ENCODE data around the gene SMAD6. TPM values are rescaled to one million over a fixed set of nuclear protein-coding genes. Genes with fewer than 3 reads are reported as not detected.
A peak's percentile ranks its signal among the peaks of the same experiment; 100 is the strongest.

SMAD6 gene
- total RNA-seq, 1 experiment from 2014 or later: 58.6 TPM

DNA sequence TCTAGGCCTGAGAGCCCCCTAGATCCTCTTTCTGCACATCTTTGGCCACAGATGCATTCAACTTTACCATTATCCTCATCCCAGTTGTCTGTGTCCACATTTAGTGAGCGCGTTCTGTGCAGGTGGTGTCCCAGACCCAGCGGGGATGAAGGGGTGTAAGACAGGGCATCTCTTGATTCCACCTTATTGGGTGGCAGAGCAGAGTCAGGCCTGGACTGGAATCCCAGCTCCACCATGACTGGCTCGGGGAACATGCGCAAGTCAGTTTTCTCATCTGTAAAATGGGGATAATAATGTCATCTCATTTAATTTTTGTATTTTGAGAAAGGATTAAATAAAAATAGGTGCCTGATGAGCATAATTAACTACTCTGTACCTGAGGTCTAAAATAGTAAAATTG lies 7.8 kb downstream of the SMAD6 start:
- intact Hi-C loops (cut with micrococcal nuclease; ENCODE audit: unreplicated experiment): loop anchor here (5.0 kb wide), 1 partner anchor 142 kb away; no protein-coding TSS in a partner anchor
- H3K27ac Mint-ChIP-seq (ENCODE audit: unreplicated experiment): peak overlapping the region; percentile 33
- H3K36me3 Mint-ChIP-seq (ENCODE audit: insufficient read depth, unreplicated experiment): peaks cover 73% of the 10 kb centered on the region
- H3K4me1 Mint-ChIP-seq (ENCODE audit: low read depth, unreplicated experiment): peaks cover 25% of the 10 kb centered on the region
- no peaks in the 10 kb centered on the region for H3K27me3 Mint-ChIP-seq (ENCODE audit: unreplicated experiment)
- BruUV-seq (replicated peaks): no TSS peak
- CTCF ChIA-PET: interaction anchor here (0.6 kb wide), 1 partner anchor 135 kb away, joined by 4 read pairs; no protein-coding TSS in a partner anchor
- TF ChIP-seq CTCF (IDR thresholded peaks at IDR 0.05; ENCODE audit: unreplicated experiment): no peak
- H3K9me3 Mint-ChIP-seq (ENCODE audit: low read depth, unreplicated experiment): no peaks in the 10 kb centered on the region
- no peak for DNase-seq
- H3K4me3 Mint-ChIP-seq (ENCODE audit: low read depth, unreplicated experiment): no peak overlapping the region

DNA sequence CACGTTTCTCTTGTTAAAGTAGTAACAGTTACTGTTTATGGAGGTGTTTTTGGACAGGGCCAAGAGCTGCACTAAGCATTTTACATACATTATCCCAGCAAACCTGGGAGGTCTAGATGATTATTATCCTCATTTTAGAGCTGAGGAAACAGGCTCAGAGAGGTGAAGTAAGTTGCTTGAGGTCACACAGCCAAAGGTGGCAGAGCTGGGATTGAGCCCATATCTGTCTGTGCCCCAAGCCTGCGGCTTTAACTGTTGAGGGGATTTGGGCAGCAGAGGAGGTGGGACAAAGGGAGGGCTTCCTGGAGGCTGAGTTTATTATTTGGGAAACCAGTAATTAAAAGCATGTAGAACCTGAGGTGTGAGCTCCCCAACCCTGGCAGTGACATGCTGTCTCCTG lies 9.2 kb downstream of the SMAD6 start:
- BruUV-seq (replicated peaks): no TSS peak
- peaks cover 11% of the 10 kb centered on the region for H3K4me1 Mint-ChIP-seq (ENCODE audit: low read depth, unreplicated experiment)
- H3K9me3 Mint-ChIP-seq (ENCODE audit: low read depth, unreplicated experiment): no peaks in the 10 kb centered on the region
- no peak overlapping the region for H3K27ac Mint-ChIP-seq (ENCODE audit: unreplicated experiment)
- no peak for TF ChIP-seq CTCF (IDR thresholded peaks at IDR 0.05; ENCODE audit: unreplicated experiment)
- no peak for DNase-seq
- no peaks in the 10 kb centered on the region for H3K27me3 Mint-ChIP-seq (ENCODE audit: unreplicated experiment)
- H3K4me3 Mint-ChIP-seq (ENCODE audit: low read depth, unreplicated experiment): no peak overlapping the region
- intact Hi-C loops (cut with micrococcal nuclease; ENCODE audit: unreplicated experiment): no loop called here
- peaks cover 75% of the 10 kb centered on the region for H3K36me3 Mint-ChIP-seq (ENCODE audit: insufficient read depth, unreplicated experiment)
- CTCF ChIA-PET: interaction anchor here (3.0 kb wide), 1 partner anchor 10 kb away, joined by 10 read pairs; no protein-coding TSS in a partner anchor

- no peak for TF ChIP-seq CTCF (IDR thresholded peaks at IDR 0.05; ENCODE audit: unreplicated experiment)
- Mint-ChIP-seq H3K9me3 (ENCODE audit: low read depth, unreplicated experiment) (no peaks in the 10 kb centered on the region), H3K27ac (ENCODE audit: unreplicated experiment) (no peak overlapping the region), H3K4me1 (ENCODE audit: low read depth, unreplicated experiment) (peaks cover 11% of the 10 kb centered on the region), H3K36me3 (ENCODE audit: insufficient read depth, unreplicated experiment) (peaks cover 75% of the 10 kb centered on the region), H3K27me3 (ENCODE audit: unreplicated experiment) (no peaks in the 10 kb centered on the region), H3K4me3 (ENCODE audit: low read depth, unreplicated experiment) (no peak overlapping the region)
- no peak for DNase-seq
- CTCF ChIA-PET: interaction anchor here (0.8 to 3.0 kb wide), 2 partner anchors 9 to 11 kb away, joined by 3 to 10 read pairs; no protein-coding TSS in a partner anchor
- BruUV-seq (replicated peaks): no TSS peak
- intact Hi-C loops (cut with micrococcal nuclease; ENCODE audit: unreplicated experiment): no loop called here
These were observed 9.8 kb downstream of the SMAD6 start for GRCh38 chr15:66711862-66712261.

GRCh38 chr15:66713843-66714508 lies 11.9 kb downstream of the SMAD6 start:
- no peaks in the 10 kb centered on the region for H3K9me3 Mint-ChIP-seq (ENCODE audit: low read depth, unreplicated experiment)
- no peak for DNase-seq
- H3K4me1 Mint-ChIP-seq (ENCODE audit: low read depth, unreplicated experiment): peaks cover 31% of the 10 kb centered on the region
- H3K27me3 Mint-ChIP-seq (ENCODE audit: unreplicated experiment): no peaks in the 10 kb centered on the region
- TF ChIP-seq CTCF (IDR thresholded peaks at IDR 0.05; ENCODE audit: unreplicated experiment): no peak
- intact Hi-C loops (cut with micrococcal nuclease; ENCODE audit: unreplicated experiment): no loop called here
- H3K36me3 Mint-ChIP-seq (ENCODE audit: insufficient read depth, unreplicated experiment): peaks cover 75% of the 10 kb centered on the region
- CTCF ChIA-PET: interaction anchor here (0.6 to 1.4 kb wide), 3 partner anchors 9 to 57 kb away, joined by 3 read pairs; no protein-coding TSS in a partner anchor
- no peak overlapping the region for H3K4me3 Mint-ChIP-seq (ENCODE audit: low read depth, unreplicated experiment)
- no TSS peak for BruUV-seq (replicated peaks)
- no peak overlapping the region for H3K27ac Mint-ChIP-seq (ENCODE audit: unreplicated experiment)
